HEK293T (cell line): Measurements from ENCODE around the gene ANK3.

Experiments used
- ELF4 ChIP-seq: fragments of 450-650 bp; IDR thresholded peaks from 2 replicates; pipeline ENCODE4 v1.6.1; 2017; ENCODE audit warnings: antibody characterized with exemption
- FOXM1 ChIP-seq: fragments of 450-650 bp; IDR thresholded peaks from 2 replicates; pipeline ENCODE4 v1.6.1; 2017; ENCODE audit warnings: mild to moderate bottlenecking, borderline replicate concordance
- NFRKB ChIP-seq: fragments of 450-650 bp; IDR thresholded peaks from 2 replicates; pipeline ENCODE4 v1.6.1; 2016; ENCODE audit warnings: mild to moderate bottlenecking, moderate library complexity
- SP1 ChIP-seq: fragments of 450-650 bp; IDR thresholded peaks from 2 replicates; pipeline ENCODE4 v1.6.1; 2017

DNA sequence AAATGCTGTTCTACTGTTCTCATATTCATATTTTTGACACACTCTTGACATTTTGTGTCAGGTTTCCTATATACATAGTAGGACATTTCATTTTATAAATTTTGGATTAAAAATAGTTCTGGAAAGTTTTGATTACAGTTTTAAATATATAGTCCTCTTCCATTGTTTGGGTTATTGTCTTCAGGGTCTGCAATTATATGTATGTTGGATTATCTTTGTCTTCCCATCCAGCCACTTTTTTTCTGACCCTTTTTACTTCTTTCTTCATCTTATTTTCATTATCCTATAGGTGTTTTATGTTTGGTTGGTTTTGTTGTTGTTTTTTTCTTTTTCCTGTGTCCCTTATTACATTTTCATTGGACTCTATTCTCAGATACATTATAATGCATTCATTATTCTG is 412.2 kb downstream of the ANK3 start:
- TF ChIP-seq NFRKB (no peak), ELF4 (no peak), FOXM1 (no peak), SP1 (no peak)
